PFSK-1 (cell line): ENCODE measurements around the gene METTL16.

Experiments used
- FOXP2 ChIP-seq: optimal IDR thresholded peaks from 2 replicates; pipeline ENCODE3; 2011; ENCODE audit warnings: borderline replicate concordance, control low read depth, inconsistent platforms; ENCODE audit not compliant: insufficient read depth; ENCODE audit errors: extremely low read length, extremely low read depth
- POLR2AphosphoS5 ChIP-seq: IDR thresholded peaks from 2 replicates; pipeline ENCODE4 v1.6.1; 2012; ENCODE audit warnings: low read depth, mild to moderate bottlenecking, control low read depth, low read length, moderate library complexity
- SIN3A ChIP-seq: IDR thresholded peaks from 2 replicates; pipeline ENCODE4 v1.6.1; 2012; ENCODE audit warnings: mild to moderate bottlenecking, low read length, moderate library complexity, borderline replicate concordance; ENCODE audit not compliant: insufficient read depth
- TAF1 ChIP-seq: IDR thresholded peaks from 2 replicates; pipeline ENCODE4 v1.6.1; 2012; ENCODE audit warnings: low read length, control low read depth, borderline replicate concordance; ENCODE audit not compliant: insufficient read depth
- TF ChIP-seq, protein P1 (sequence below), 2 experiments: IDR thresholded peaks; 2 replicates each; pipeline versions ENCODE4 v1.6.1 to v1.8.0; 2011 to 2012; ENCODE audit warnings: low read depth in 2 of 2, low read length in 2 of 2, control low read depth in 1 of 2, inconsistent platforms in 1 of 2, mild to moderate bottlenecking in 1 of 2, moderate library complexity in 1 of 2; ENCODE audit not compliant: insufficient read depth in 1 of 2

The METTL16 gene

DNA sequence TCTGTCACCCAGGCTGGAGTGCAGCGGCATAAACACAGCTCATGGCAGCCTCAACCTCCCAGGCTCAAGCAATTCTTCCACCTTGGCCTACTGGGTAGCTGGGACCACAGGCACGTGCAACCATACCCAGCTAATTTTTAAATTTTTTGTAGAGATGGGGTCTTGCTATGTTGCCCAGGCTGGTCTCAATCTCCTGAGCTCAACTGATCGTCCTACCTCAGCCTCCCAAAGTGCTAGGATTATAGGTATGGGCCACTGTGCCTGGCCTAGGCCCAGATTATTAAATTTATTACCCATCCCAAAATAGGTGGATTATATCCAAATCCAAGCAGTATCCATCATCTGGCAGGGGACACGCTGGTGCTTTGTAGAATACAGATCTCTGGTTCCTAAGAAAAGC is 53.8 kb downstream of the METTL16 start:
- no peak for TF ChIP-seq FOXP2
- TF ChIP-seq SIN3A, result no peak
- TF ChIP-seq, protein P1, sequence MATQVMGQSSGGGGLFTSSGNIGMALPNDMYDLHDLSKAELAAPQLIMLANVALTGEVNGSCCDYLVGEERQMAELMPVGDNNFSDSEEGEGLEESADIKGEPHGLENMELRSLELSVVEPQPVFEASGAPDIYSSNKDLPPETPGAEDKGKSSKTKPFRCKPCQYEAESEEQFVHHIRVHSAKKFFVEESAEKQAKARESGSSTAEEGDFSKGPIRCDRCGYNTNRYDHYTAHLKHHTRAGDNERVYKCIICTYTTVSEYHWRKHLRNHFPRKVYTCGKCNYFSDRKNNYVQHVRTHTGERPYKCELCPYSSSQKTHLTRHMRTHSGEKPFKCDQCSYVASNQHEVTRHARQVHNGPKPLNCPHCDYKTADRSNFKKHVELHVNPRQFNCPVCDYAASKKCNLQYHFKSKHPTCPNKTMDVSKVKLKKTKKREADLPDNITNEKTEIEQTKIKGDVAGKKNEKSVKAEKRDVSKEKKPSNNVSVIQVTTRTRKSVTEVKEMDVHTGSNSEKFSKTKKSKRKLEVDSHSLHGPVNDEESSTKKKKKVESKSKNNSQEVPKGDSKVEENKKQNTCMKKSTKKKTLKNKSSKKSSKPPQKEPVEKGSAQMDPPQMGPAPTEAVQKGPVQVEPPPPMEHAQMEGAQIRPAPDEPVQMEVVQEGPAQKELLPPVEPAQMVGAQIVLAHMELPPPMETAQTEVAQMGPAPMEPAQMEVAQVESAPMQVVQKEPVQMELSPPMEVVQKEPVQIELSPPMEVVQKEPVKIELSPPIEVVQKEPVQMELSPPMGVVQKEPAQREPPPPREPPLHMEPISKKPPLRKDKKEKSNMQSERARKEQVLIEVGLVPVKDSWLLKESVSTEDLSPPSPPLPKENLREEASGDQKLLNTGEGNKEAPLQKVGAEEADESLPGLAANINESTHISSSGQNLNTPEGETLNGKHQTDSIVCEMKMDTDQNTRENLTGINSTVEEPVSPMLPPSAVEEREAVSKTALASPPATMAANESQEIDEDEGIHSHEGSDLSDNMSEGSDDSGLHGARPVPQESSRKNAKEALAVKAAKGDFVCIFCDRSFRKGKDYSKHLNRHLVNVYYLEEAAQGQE (IDR thresholded peaks at IDR 0.05; ENCODE audit: insufficient read depth in 1 of 2, low read depth in 2 of 2, low read length in 2 of 2), result no peak
- TF ChIP-seq TAF1, result no peak
- no peak for TF ChIP-seq POLR2AphosphoS5

DNA sequence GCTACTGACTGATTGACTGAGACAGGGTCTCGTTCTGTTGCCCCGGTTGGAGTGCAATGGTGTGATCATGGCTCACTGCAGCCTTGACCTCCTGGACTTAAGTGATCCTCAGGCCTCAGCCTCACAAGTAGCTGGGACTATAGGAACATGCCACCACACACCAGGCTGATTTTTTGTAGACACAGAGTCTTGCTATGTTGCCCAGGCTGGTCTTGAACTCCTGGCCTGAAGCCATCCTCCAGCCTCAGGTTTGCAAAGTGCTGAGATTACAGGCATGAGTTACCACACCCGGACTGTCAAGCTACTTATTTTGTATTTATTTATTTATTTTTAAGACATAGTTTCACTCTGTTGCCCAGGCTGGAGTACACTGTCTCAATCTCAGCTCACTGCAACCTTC is 55.2 kb downstream of the METTL16 start:
- TF ChIP-seq SIN3A (no peak), TAF1 (no peak), FOXP2 (no peak), POLR2AphosphoS5 (no peak)
- TF ChIP-seq, protein P1 (IDR thresholded peaks at IDR 0.05; ENCODE audit: insufficient read depth in 1 of 2, low read depth in 2 of 2, low read length in 2 of 2), result no peak

DNA sequence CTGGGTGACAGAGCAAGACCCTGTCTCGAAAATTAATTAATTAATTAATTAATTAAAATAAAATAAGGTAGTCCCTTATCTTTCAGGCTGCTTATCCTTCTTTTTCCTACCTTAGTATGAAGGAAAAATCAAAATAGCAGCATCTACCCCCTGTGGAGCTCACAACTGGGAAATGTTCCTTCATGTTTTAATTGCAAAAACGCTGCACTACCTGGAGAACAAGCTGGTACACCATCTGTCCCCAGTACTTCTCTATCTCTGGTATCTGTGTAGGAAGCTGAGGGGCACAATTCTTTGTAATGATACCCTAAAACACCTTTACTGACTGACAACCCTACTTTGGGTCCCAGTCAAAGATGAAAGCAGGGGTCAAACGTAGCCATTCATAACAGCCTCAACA is 55.7 kb downstream of the METTL16 start:
- TF ChIP-seq, protein P1 (IDR thresholded peaks at IDR 0.05; ENCODE audit: insufficient read depth in 1 of 2, low read depth in 2 of 2, low read length in 2 of 2), result no peak
- TF ChIP-seq SIN3A, result no peak
- TF ChIP-seq TAF1, result no peak
- TF ChIP-seq FOXP2, result no peak
- no peak for TF ChIP-seq POLR2AphosphoS5

GRCh38 chr17:2453866-2454265 is 57.8 kb downstream of the METTL16 start:
- TF ChIP-seq SIN3A (no peak), FOXP2 (no peak), TAF1 (no peak), POLR2AphosphoS5 (no peak)
- TF ChIP-seq, protein P1 (IDR thresholded peaks at IDR 0.05; ENCODE audit: insufficient read depth in 1 of 2, low read depth in 2 of 2, low read length in 2 of 2), result no peak

DNA sequence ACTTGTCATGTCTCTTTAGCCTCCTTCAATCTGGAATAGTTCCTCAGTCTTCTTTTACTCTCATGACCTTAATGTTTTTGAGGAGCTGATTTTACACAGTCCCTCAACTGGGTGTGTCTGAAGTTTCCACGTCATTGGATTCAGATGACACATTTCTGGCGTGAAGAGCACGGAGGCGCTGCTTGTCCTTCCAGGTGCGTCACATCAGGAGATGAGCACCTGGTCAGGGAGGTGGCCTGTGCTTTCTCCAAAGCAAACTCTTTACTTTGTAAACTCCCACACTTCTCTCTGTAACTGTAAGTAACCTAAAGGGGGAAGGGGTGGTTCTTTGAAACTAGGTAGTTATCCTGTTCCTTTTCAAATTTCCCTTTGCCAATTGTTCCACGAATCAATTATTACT is 58.4 kb downstream of the METTL16 start:
- no peak for TF ChIP-seq TAF1
